ENCODE results near the gene IL1RL1. TPM values are rescaled to one million over a fixed set of nuclear protein-coding genes. Genes with fewer than 3 reads are reported as not detected.

The IL1RL1 gene
- polyA plus RNA-seq, 1 experiment = 0.30 TPM

- Histone ChIP-seq H3K4me3 (ENCODE audit: low read depth, low read length) (no peak overlapping the region), H3K27me3 (ENCODE audit: control insufficient read depth, insufficient read depth, low read length) (no peaks in the 10 kb centered on the region), H3K27ac (ENCODE audit: low read depth, low read length) (no peak overlapping the region), H3K9me3 (ENCODE audit: control insufficient read depth, insufficient read depth, low read length) (no peaks in the 10 kb centered on the region)
- TF ChIP-seq CTCF (IDR thresholded peaks at IDR 0.05; ENCODE audit: low read depth, low read length) = no peak
- DNase-seq (ENCODE audit: low read depth, low spot score) = no peak
- CTCF ChIA-PET = interaction anchor here (1.5 kb wide), 1 partner anchor 41 kb away, joined by 3 read pairs; the partner anchor contains the start of gene IL18R1
- POLR2A ChIA-PET = no interaction called here
Observed at GRCh38 chr2:102397209-102397608, 85.8 kb downstream of the IL1RL1 start.

GRCh38 chr2:102399499-102400141, 88.3 kb downstream of the IL1RL1 start:
- ChIA-PET POLR2A (no interaction called here), CTCF (no interaction called here)
- Histone ChIP-seq H3K4me3 (ENCODE audit: low read depth, low read length) (no peak overlapping the region), H3K9me3 (ENCODE audit: control insufficient read depth, insufficient read depth, low read length) (no peaks in the 10 kb centered on the region), H3K27ac (ENCODE audit: low read depth, low read length) (no peak overlapping the region), H3K27me3 (ENCODE audit: control insufficient read depth, insufficient read depth, low read length) (no peaks in the 10 kb centered on the region)
- TF ChIP-seq CTCF (IDR thresholded peaks at IDR 0.05; ENCODE audit: low read depth, low read length) = no peak
- DNase-seq (ENCODE audit: low read depth, low spot score) = no peak

GRCh38 chr2:102401456-102401855, 90.1 kb downstream of the IL1RL1 start:
- POLR2A ChIA-PET = no interaction called here
- no peak for TF ChIP-seq CTCF (IDR thresholded peaks at IDR 0.05; ENCODE audit: low read depth, low read length)
- CTCF ChIA-PET = interaction anchor here (0.5 to 1.0 kb wide), 2 partner anchors 50 to 71 kb away, joined by 3 to 4 read pairs; partner anchors contain the start of gene SLC9A4
- no peak overlapping the region for H3K4me3 ChIP-seq (ENCODE audit: low read depth, low read length)
- no peak overlapping the region for H3K27ac ChIP-seq (ENCODE audit: low read depth, low read length)
- DNase-seq (ENCODE audit: low read depth, low spot score) = no peak
- H3K27me3 ChIP-seq (ENCODE audit: control insufficient read depth, insufficient read depth, low read length) = no peaks in the 10 kb centered on the region
- no peaks in the 10 kb centered on the region for H3K9me3 ChIP-seq (ENCODE audit: control insufficient read depth, insufficient read depth, low read length)

Other genes starting within 250 kb of the IL1RL1 start
- gene IL1R1, start 168.8 kb upstream of the IL1RL1 start, polyA plus RNA-seq (2011; rRNA removed) = 88.8 and 102 TPM in 2 replicates
- gene IL1RL2, start 124.5 kb upstream of the IL1RL1 start, polyA plus RNA-seq (2011; rRNA removed) = 0.37 and 0.72 TPM in 2 replicates
- gene IL18R1, start 44.2 kb downstream of the IL1RL1 start, polyA plus RNA-seq (2011; rRNA removed) = 2.0 and 2.5 TPM in 2 replicates
- gene IL18RAP, start 111.6 kb downstream of the IL1RL1 start, polyA plus RNA-seq (2011; rRNA removed) = 0.10 TPM in 1 of 2 replicates, not detected in the other
- gene SLC9A4, start 161.7 kb downstream of the IL1RL1 start, polyA plus RNA-seq (2011; rRNA removed) = not detected in 2 replicates